ENCODE measurements around the gene TAOK2. TPM values are rescaled to one million over a fixed set of nuclear protein-coding genes. Genes with fewer than 3 reads are reported as not detected.

The TAOK2 gene
- total RNA-seq, 1 experiment from 2014 or later = 47.4 TPM

GRCh38 chr16:29987371-29988085 is 13.9 kb downstream of the TAOK2 start:
- no peak for DNase-seq (ENCODE audit: low read depth)

GRCh38 chr16:29988346-29989075 is 14.8 kb downstream of the TAOK2 start:
- DNase-seq (ENCODE audit: low read depth) = no peak

- no peak for DNase-seq (ENCODE audit: low read depth)
Observed at GRCh38 chr16:29989111-29989858, 15.6 kb downstream of the TAOK2 start.

- no peak for DNase-seq (ENCODE audit: low read depth)
Observed at GRCh38 chr16:29990034-29990433, 16.4 kb downstream of the TAOK2 start.

- DNase-seq (ENCODE audit: low read depth) = no peak
Observed at GRCh38 chr16:29990883-29991570, 17.4 kb downstream of the TAOK2 start.

- no peak for DNase-seq (ENCODE audit: low read depth)
Observed at GRCh38 chr16:29991571-29991904, 17.9 kb downstream of the TAOK2 start.

GRCh38 chr16:29992344-29992967 is 18.8 kb downstream of the TAOK2 start:
- peak; percentile 53 for DNase-seq (ENCODE audit: low read depth)

- no peak for DNase-seq (ENCODE audit: low read depth)
Observed at GRCh38 chr16:29993191-29993902, 19.7 kb downstream of the TAOK2 start.

GRCh38 chr16:29993903-29994599 is 20.4 kb downstream of the TAOK2 start:
- no peak for DNase-seq (ENCODE audit: low read depth)

GRCh38 chr16:29994600-29995323 is 21.1 kb downstream of the TAOK2 start:
- DNase-seq (ENCODE audit: low read depth) = peak; percentile 93

- peak; percentile 80 for DNase-seq (ENCODE audit: low read depth)
Observed at GRCh38 chr16:29995324-29995910, 21.7 kb downstream of the TAOK2 start, which contains the start of gene HIRIP3. TSS of gene HIRIP3 (minus strand) at chr16:29995617. CDS start at chr16:29995605, 12 bp downstream.

- peak; percentile 95 for DNase-seq (ENCODE audit: low read depth)
Observed at GRCh38 chr16:29995911-29996765, 22.5 kb downstream of the TAOK2 start, which contains the start of gene INO80E. TSS of gene INO80E (plus strand) at chr16:29996241. CDS start at chr16:29996311, 70 bp downstream.

GRCh38 chr16:29996766-29997250 is 23.1 kb downstream of the TAOK2 start:
- DNase-seq (ENCODE audit: low read depth) = no peak

- no peak for DNase-seq (ENCODE audit: low read depth)
Observed at GRCh38 chr16:29999605-30000004, 25.9 kb downstream of the TAOK2 start.

- no peak for DNase-seq (ENCODE audit: low read depth)
Observed at GRCh38 chr16:30000735-30001631, 27.3 kb downstream of the TAOK2 start.

GRCh38 chr16:30002614-30003346 is 29.1 kb downstream of the TAOK2 start:
- DNase-seq (ENCODE audit: low read depth) = no peak
